HepG2 (cell line): ENCODE results near the gene ZIK1. TPM values are rescaled to one million over a fixed set of nuclear protein-coding genes. Genes with fewer than 3 reads are reported as not detected.

ENCODE experiments used
- CCAR2 ChIP-seq: fragments of 200-400 bp; formaldehyde crosslinking; optimal IDR thresholded peaks from 2 replicates; pipeline ENCODE3; 2018; ENCODE audit warnings: low read depth, mild to moderate bottlenecking, low read length, moderate library complexity
- CREBL2 ChIP-seq: sonication (generic); formaldehyde crosslinking; IDR thresholded peaks from 2 replicates; pipeline ENCODE4 v1.8.1; 2023; ENCODE audit warnings: missing genetic modification reagents, mild to moderate bottlenecking, borderline replicate concordance
- DNMT3B ChIP-seq: conservative IDR thresholded peaks from 2 replicates; pipeline ENCODE4 v1.6.1; 2016; ENCODE audit warnings: missing biosample characterization, control low read depth
- FOSL1 ChIP-seq: sonication (generic); formaldehyde crosslinking; IDR thresholded peaks from 2 replicates; pipeline ENCODE4 v1.9.0; 2021; ENCODE audit warnings: missing genetic modification reagents, borderline replicate concordance
- HDAC2 ChIP-seq: sonication (generic); formaldehyde crosslinking; IDR thresholded peaks from 2 replicates; pipeline ENCODE4 v1.4.0; 2020; ENCODE audit warnings: missing genetic modification reagents
- HMG20B ChIP-seq: conservative IDR thresholded peaks from 2 replicates; pipeline ENCODE4 v1.6.1; 2016; ENCODE audit warnings: missing genetic modification reagents, missing compliant biosample characterization
- HOXA5 ChIP-seq: sonication (generic); formaldehyde crosslinking; IDR thresholded peaks from 2 replicates; pipeline ENCODE4 v1.4.0; 2020; ENCODE audit warnings: missing genetic modification reagents
- PPARG ChIP-seq: conservative IDR thresholded peaks from 2 replicates; pipeline ENCODE4 v1.6.1; 2016; ENCODE audit warnings: missing biosample characterization, missing genetic modification reagents
- PRDM4 ChIP-seq: sonication (generic); formaldehyde crosslinking; IDR thresholded peaks from 2 replicates; pipeline ENCODE4 v1.9.0; 2021; ENCODE audit warnings: missing genetic modification reagents, borderline replicate concordance
- SMAD3 ChIP-seq: sonication (generic); formaldehyde crosslinking; IDR thresholded peaks from 2 replicates; pipeline ENCODE4 v1.4.0; 2020; ENCODE audit warnings: missing genetic modification reagents
- SP2 ChIP-seq: sonication (generic); formaldehyde crosslinking; IDR thresholded peaks from 2 replicates; pipeline ENCODE4 v1.5.1; 2020; ENCODE audit warnings: mild to moderate bottlenecking, missing genetic modification reagents
- SP5 ChIP-seq: IDR thresholded peaks from 2 replicates; pipeline ENCODE4 v1.6.1; 2016; ENCODE audit warnings: low read depth, borderline replicate concordance
- THAP11 ChIP-seq: IDR thresholded peaks from 2 replicates; pipeline ENCODE4 v1.6.1; 2016; ENCODE audit warnings: missing biosample characterization, missing genetic modification reagents
- TOPORS ChIP-seq: sonication (generic); formaldehyde crosslinking; IDR thresholded peaks from 2 replicates; pipeline ENCODE4 v1.8.0; 2023; ENCODE audit warnings: mild to moderate bottlenecking, missing genetic modification reagents
- UBTF ChIP-seq: sonication (generic); formaldehyde crosslinking; IDR thresholded peaks from 2 replicates; pipeline ENCODE4 v1.4.0; 2020; ENCODE audit warnings: mild to moderate bottlenecking, missing genetic modification reagents
- ZBTB46 ChIP-seq: sonication (generic); formaldehyde crosslinking; IDR thresholded peaks from 2 replicates; pipeline ENCODE4 v1.4.0; 2020; ENCODE audit warnings: mild to moderate bottlenecking, missing genetic modification reagents, borderline replicate concordance
- ZFP36L2 ChIP-seq: sonication (generic); formaldehyde crosslinking; IDR thresholded peaks from 2 replicates; pipeline ENCODE4 v1.4.0; 2020; ENCODE audit warnings: missing genetic modification reagents
- ZKSCAN5 ChIP-seq: sonication (generic); formaldehyde crosslinking; IDR thresholded peaks from 2 replicates; pipeline ENCODE4 v1.5.1; 2020; ENCODE audit warnings: mild to moderate bottlenecking, missing genetic modification reagents
- ZNF460 ChIP-seq: sonication (generic); formaldehyde crosslinking; IDR thresholded peaks from 2 replicates; pipeline ENCODE4 v1.5.1; 2020; ENCODE audit warnings: missing genetic modification reagents, mild to moderate bottlenecking, borderline replicate concordance
- ZNF513 ChIP-seq: sonication (generic); formaldehyde crosslinking; conservative IDR thresholded peaks from 2 replicates; pipeline ENCODE4 v1.5.0; 2020; ENCODE audit warnings: missing genetic modification reagents
- ZNF567 ChIP-seq: sonication (generic); formaldehyde crosslinking; IDR thresholded peaks from 2 replicates; pipeline ENCODE4 v1.8.1; 2023; ENCODE audit warnings: mild to moderate bottlenecking, missing genetic modification reagents, borderline replicate concordance
- ZNF572 ChIP-seq: sonication (generic); formaldehyde crosslinking; IDR thresholded peaks from 2 replicates; pipeline ENCODE4 v1.5.1; 2020; ENCODE audit warnings: mild to moderate bottlenecking, missing genetic modification reagents
- ZZZ3 ChIP-seq: sonication (generic); formaldehyde crosslinking; IDR thresholded peaks from 2 replicates; pipeline ENCODE4 v1.4.0; 2020; ENCODE audit warnings: missing genetic modification reagents, mild to moderate bottlenecking, borderline replicate concordance
- polyA plus RNA-seq, 8 experiments: library from polyadenylated mRNA; depleted of rRNA in 3 of 8; stranded (reverse) in 7 of 8; unstranded in 1 of 8; fragments of >200 nt; fragmentation: Illumina TruSeq in 4 of 8; extraction: Trizol in 4 of 8; gene quantifications; 2 replicates each; pipeline versions ENCODE4 v1.2.1 to v1.2.3, GENCODE V29; 2011 to 2016; ENCODE audit warnings: low read depth in 4 of 8, missing spikeins in 1 of 8, mixed read lengths in 1 of 8; ENCODE audit not compliant: insufficient read depth in 1 of 8
- total RNA-seq, 5 experiments: library from RNA; depleted of rRNA; stranded (reverse); fragments of >200 nt; fragmentation: Illumina TruSeq; extraction: Trizol; gene quantifications; 2 replicates each; pipeline ENCODE4 v1.2.3, GENCODE V29; 2016; ENCODE audit warnings: low read depth in 1 of 5

Gene ZIK1
- total and polyA plus RNA-seq, 2 of the 13 experiments (the other 11 are each of a cell fraction or from before 2014, with no cell fraction given), result 2.1 to 7.2 TPM

- TF ChIP-seq SP5 (CRISPR knock-in tag) (no peak), UBTF (peak; percentile 67; the same call in 1 of the 2 replicates), ZNF460 (CRISPR knock-in tag) (no peak), TOPORS (CRISPR knock-in tag) (no peak), ZKSCAN5 (CRISPR knock-in tag) (no peak), CREBL2 (no peak), HOXA5 (CRISPR knock-in tag) (peak; percentile 91), PPARG (CRISPR knock-in tag) (no peak; the same call in 1 of the 2 replicates), HDAC2 (CRISPR knock-in tag) (peak; percentile 22; the same call in 1 of the 2 replicates), DNMT3B (CRISPR knock-in tag) (no peak; the same call in 1 of the 2 replicates), HMG20B (CRISPR knock-in tag) (no peak), ZNF567 (peak; percentile 96), PRDM4 (CRISPR knock-in tag) (no peak), ZZZ3 (peak; percentile 54), ZFP36L2 (CRISPR knock-in tag) (no peak), THAP11 (CRISPR knock-in tag) (peak; percentile 100), CCAR2 (no peak), SP2 (CRISPR knock-in tag) (peak; percentile 97), ZNF513 (no peak), ZBTB46 (CRISPR knock-in tag) (no peak), SMAD3 (no peak), FOSL1 (CRISPR knock-in tag) (no peak), ZNF572 (CRISPR knock-in tag) (no peak)
Observed at GRCh38 chr19:57578487-57579205, 5.3 kb upstream of the ZIK1 start, which contains the start of gene ZNF416 (continued).
